GM18498 (cell line): ENCODE results near the gene UQCC5.
"Not testable (repeated sequence)": the region's sequence is repeated elsewhere in the genome, so short reads cannot be mapped to it uniquely, and the experiment has no call there.

Source experiments
- ATAC-seq: cut with Tn5 transposase; IDR thresholded peaks from one replicate; pipeline ENCODE4 v1.9.1; 2021; ENCODE audit warnings: mild to moderate bottlenecking, moderate library complexity; ENCODE audit not compliant: unreplicated experiment

Gene UQCC5

DNA sequence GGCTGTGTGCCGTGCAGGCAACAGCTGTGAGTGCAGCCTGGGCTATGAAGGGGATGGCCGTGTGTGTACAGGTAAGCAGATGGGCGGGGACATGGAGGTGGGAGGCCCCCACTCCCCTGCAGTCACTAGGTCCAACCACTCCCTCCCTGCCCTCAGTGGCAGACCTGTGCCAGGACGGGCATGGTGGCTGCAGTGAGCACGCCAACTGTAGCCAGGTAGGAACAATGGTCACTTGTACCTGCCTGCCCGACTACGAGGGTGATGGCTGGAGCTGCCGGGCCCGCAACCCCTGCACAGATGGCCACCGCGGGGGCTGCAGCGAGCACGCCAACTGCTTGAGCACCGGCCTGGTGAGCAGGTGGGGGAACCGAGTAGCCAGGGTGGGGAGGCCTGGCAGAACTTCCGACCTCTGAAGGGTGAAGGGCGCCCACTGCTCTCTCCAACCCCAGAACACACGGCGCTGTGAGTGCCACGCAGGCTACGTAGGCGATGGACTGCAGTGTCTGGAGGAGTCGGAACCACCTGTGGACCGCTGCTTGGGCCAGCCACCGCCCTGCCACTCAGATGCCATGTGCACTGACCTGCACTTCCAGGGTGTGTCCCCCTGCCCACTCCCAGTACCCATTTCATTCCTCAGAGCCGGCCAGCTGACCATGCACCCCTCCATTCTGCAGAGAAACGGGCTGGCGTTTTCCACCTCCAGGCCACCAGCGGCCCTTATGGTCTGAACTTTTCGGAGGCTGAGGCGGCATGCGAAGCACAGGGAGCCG is 14.3 kb upstream of the UQCC5 start:
- no peak for ATAC-seq

DNA sequence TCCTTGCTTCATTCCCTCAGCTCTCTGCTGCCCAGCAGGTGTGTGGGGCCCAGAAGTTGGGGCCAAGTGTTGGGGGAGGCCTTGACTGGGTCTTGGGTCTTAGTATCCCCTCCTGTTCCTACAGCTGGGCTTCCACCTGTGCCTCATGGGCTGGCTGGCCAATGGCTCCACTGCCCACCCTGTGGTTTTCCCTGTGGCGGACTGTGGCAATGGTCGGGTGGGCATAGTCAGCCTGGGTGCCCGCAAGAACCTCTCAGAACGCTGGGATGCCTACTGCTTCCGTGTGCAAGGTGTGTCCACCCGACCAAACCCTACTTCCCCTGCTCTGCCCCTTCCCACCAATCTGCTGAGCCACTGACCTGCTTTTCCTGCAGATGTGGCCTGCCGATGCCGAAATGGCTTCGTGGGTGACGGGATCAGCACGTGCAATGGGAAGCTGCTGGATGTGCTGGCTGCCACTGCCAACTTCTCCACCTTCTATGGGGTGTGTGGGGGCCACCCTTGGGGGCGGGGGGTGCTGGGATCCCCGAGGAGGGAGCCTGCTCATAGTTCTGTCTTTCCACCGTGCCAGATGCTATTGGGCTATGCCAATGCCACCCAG is 13.7 kb upstream of the UQCC5 start:
- ATAC-seq: no peak

DNA sequence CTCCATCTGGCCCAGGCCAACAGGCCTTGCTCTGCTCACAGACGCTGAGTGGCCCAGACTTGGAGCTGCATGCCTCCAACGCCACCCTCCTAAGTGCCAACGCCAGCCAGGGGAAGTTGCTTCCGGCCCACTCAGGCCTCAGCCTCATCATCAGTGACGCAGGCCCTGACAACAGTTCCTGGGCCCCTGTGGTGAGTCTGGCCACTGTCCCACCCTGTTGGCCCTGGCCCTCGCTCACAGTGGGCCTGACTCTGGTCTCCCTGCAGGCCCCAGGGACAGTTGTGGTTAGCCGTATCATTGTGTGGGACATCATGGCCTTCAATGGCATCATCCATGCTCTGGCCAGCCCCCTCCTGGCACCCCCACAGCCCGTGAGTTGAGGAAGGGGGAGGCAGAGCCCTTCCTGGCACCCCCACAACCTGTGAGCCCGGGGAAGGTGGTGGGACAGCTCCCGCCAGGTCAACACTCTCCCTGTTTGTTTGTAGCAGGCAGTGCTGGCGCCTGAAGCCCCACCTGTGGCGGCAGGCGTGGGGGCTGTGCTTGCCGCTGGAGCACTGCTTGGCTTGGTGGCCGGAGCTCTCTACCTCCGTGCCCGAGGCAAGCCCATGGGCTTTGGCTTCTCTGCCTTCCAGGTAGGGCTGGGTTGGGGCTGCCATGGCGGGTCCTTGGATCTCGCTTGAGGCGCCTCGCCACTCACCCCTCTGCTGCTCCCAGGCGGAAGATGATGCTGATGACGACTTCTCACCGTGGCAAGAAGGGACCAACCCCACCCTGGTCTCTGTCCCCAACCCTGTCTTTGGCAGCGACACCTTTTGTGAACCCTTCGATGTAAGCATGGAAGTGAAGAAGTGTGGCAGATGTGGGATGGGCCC is 12.8 kb upstream of the UQCC5 start:
- no peak for ATAC-seq

DNA sequence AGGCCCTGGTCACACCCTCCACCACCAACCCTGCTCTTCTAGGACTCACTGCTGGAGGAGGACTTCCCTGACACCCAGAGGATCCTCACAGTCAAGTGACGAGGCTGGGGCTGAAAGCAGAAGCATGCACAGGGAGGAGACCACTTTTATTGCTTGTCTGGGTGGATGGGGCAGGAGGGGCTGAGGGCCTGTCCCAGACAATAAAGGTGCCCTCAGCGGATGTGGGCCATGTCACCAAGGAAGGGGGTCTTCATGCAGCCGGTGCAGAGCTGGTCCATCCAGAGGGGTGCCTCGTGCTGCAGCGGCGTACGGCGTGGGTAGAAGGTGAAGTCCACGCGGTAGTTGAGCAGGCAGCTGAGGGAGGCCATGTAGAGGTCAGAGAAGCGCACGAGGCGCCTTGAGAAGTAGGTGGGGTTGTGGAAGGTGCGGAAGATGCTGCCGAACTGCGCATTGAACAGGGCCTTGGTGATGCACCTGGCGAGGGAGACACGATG is 12.1 kb upstream of the UQCC5 start:
- no peak for ATAC-seq

DNA sequence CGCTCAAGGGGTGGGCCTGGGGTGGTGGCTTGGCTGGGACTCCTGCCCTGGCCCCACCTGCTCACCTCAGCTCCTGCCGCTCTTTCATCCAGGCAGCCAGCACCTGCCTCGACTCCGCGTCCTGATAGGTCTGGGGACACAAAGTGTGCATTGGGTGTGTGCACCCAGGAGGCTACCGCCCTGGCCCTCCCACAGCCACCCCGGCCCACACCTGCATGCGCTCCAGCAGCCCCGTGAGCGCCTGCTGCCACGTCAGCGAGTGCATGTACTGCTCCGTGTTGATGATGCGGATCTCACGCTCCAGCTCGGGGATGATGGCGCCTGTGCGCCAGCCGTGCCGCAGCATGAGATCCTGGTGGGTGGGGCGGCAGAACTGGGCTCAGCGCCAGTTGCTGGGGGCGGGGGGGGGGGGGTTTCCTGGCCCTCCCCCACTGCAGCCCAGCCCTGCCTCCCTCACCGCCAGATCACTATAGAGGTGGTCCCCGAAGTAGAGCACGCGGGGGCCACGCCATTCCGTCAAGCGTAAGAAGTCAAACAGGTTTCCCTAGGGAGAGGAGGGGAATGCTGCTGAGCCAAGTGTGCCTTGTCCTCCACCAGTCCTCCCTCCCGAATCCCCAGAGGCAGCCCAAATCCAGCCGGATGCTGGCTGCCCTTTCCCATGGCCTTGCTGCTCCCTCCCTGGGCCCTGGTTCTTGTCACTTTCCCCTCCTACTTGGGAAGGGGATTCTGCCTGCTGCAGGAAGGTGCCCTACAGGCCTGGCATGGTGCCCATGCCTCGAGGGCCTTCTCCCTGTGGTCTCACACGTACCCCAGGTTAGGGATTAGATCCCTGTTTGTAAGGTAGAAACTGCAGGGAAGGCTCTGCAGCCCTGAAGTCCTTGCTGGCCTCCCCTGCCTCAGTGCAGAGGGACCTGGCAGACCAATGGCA is 11.4 kb upstream of the UQCC5 start:
- ATAC-seq: no peak

DNA sequence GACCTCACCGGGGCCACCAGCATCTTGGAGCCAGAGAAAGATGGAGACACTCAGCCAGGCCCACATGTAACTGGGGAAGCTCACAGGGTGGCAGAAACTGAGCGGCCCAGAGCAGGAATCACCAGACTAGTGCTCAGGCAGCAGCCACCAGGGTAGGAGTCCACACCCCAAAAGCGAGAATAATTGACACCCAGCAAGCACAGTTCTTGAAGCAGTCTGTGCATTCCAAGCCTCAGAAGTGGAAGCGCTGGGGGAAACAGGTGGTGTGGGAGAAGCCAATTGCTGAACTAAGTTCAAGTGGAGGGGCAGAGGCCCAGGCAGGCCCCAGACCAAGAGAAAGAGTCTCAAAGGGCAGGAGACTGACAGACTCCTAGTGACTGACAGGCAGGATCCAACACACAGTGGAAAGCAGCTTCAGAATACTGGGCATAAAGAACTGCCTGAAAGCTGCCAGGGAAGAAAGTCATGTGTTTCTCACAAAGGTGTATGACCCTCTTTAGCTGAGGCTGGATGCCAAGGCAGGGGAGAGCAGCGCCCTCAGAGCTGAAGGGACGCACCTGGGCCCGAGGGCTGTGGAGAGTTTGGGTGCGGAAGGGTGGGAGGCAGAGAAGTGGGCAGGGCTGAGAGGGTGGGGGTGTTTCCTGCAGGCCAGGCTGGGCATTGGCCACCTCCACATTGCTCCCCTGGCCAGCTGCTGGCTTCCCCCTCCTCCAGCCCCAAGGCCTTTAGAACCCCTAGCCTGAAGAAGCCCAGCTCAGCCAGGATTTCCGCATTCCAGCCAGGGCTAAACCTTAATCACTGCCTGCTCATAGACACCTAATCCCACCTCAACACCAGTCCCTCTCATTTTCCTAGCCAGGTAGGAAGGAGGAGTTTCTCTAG is 10.5 kb upstream of the UQCC5 start:
- no peak for ATAC-seq

DNA sequence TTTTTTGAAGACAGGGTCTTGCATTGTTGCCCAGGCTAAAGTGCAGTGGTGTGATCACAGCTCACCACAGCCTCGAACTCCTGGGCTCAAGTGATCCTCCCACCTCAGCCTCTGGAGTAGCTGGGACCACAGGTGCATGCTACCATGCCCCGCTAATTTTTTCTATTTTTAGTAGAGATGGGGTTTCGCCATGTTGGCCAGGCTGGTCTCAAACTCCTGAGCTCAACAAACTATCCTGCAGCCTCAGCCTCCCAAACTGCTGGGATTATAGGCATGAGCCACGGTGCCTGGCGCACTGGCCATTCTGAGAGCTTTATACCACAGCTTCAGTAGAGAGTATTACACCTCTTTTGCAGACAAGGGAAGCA is 9.8 kb upstream of the UQCC5 start:
- ATAC-seq: not testable (repeated sequence)

DNA sequence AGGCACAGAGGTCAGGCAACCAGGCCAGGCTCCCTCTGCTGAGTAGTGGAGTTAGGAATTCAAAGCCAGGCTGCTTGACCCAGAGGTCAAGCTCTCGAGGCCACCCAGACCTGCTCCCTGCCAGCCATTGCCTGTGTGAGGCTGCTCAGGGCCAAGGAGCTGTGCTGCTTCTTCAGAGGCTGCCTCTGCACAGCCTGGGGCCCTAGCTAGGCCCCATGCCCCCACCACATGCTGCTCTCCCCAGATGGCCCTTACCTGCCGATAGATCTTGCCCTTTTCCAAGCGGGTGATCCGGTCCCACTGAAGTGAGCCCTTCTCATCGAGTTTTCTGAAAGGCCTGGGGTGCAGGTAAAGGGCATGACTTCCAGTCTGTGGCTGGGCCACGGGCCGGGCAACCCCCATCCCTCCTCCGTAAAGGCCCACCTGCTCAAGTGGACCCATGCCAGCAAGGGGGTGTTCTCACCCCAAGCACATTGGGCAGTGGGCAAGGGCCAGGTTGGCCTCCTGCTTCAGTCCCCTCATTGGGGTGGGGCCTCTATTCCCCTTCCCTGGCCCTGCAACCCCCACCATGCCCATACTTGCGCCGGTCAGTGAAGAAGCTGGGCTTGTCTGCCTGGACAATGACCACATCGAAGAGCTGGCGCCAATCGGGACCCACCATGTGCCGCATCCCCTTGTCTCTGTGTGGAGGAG is 9.2 kb upstream of the UQCC5 start:
- ATAC-seq: no peak

DNA sequence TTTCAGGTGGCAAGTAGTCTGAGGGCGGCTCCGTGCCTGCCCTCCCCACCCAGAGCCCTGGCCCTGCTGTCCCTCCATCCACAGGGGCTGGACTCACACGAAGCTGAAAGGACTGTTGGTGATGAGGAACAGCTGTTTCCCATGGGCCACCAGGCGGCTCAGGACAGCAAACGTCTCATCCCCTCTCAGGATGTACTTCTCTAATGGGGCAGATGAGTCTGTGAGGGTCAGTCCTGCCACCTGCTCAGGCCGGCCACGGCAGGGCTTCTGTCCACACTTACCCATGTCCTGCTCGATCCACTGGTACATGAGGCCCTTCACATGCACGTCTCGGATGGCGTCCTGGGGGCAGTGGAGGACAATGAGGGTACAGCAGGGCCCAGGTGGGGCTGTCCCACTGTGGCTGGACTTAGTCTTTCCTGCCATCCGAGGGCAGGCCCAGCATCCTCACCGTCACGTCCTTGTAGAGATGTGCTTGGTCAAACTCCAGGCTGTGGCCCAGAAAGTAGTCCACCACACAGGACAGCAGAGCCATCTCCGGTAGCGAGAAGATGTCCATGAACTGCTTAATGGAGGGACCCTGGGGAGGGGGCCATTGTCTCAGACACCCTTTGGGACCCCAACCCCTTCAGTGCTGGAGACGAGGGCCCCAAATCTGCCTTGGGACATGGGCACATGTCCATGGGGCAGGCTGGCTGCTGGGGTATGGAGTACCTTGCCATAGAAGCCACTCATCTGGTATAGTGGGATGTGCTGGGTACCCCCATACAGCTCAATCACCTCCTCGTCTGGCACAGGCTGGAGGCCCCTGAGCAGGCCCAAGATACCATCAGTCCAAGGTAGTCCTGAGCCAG is 8.4 kb upstream of the UQCC5 start:
- ATAC-seq: no peak

DNA sequence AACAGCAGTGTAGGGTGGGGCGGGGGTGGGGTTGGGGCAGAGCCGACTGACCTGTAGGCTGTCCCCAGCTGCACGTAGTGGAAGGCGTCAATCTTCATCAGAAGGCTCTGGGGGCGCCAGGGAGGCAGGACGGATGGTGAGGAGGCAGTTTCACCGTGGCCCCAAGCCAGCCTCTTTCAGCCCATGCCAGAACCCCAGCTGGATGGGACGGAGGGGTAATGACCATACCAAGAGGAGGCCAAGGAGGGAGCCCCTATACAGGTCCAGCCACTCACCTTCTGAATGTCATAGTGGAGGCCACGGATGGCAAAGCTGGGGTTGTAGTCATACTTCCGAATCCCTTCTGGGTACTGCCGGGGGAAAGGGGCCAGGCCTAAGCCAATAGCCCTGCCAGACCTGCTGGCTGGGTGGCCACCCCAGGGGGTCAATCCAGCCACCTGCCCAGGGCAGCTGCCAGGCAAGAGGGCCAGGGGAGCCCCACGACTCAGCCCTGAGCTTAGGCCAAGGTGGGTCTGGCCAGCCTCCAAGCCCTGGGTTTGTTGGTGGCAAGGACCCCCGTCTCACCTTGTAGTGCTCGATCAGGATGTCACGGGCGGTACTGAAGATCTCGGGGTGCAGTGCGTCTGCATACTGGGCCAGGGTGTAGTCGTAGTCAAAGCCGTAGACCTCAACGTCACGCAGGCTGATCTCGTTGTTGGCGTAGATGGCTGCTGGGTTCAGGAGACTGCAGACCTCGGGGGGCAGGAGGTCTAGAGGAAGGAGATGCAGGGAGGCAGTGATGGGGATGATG is 7.6 kb upstream of the UQCC5 start:
- no peak for ATAC-seq

DNA sequence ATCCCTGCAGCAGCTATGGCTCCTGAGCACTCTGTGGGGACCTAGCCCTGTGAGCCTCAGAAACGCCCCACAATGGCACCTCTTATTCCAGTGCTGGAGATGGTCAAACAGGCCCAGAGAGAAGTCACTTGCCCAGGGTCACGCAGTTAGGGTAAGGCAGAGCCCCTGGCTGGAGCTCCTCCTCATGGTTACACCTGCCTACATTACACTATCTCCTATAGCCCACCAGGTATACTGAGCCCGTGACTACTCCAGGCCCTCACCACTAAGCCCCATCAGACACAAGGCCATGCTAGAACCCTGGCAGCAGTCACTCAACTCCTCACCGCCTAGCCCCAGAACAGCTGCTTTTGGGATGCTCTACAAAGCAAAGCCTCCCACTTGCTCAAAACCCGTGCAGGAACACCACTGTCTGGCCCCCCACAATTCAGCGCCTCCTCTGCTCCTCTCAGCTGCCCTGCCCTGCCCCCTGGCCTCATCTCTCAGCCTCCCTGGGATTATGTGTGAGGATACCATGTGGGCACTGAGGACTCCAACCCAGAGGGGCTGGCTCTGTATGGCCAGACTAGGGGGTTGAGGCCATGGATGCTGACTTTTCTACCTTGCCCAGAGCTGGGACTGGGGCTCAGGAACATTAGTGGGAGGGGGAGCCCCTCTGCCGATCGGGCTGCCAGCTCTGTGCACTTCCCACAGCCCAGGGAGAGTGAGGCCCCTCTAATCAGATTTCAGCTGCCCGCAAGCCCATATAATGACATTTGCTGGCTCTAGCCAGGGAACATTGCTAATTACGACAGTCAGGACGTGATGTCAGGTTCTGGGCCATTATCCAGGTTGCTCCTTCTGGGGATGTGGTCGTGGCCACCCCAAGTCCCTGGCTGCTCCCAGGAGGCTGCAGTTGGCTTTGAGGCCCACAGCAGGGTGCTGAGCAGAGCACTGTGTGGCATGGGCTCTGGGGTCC is 6.8 kb upstream of the UQCC5 start:
- ATAC-seq: no peak

DNA sequence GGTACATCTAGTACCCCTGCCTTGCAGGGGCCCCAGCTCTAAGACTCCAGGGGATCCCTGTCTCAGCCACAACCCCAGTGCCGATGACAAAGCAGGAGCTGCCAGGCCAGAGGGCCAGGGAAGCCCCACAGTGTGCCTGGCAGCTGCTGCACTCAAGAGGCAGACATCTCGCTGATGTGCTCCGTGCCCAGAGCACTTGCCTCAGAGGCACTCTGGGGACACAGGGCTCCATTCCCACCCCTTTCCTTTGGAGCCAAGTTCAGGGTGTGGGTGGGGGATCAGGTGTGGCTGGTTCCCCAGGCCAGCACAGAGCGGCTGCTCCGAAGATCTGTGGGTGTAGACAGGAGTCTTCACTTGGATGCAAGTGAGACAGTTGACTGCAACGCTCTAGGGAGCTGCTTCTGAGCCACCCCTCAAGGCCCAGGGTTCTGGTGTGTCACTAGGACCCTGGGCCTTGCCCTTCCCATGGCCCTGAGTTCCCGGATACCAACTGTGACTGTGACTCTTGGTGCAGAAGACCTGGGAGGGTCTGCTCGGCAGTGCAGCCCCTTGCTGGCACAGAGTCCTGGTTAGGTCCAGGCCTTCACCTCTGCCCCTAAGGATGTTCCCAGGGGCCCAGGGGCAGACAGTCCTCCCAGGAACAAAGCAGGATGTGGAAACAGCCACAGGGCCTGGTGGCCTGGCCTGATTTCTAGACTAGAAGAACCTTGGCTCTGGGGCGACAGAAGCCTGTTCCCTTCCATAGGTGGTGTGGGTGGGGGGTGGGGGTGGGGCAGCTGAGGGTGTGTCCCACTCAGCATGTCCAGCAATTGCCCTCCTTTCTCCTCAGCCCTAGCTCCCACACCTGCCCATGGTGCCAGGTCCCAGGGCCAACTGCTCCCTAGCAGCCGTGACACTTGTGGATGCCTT is 5.2 kb upstream of the UQCC5 start:
- ATAC-seq: no peak

DNA sequence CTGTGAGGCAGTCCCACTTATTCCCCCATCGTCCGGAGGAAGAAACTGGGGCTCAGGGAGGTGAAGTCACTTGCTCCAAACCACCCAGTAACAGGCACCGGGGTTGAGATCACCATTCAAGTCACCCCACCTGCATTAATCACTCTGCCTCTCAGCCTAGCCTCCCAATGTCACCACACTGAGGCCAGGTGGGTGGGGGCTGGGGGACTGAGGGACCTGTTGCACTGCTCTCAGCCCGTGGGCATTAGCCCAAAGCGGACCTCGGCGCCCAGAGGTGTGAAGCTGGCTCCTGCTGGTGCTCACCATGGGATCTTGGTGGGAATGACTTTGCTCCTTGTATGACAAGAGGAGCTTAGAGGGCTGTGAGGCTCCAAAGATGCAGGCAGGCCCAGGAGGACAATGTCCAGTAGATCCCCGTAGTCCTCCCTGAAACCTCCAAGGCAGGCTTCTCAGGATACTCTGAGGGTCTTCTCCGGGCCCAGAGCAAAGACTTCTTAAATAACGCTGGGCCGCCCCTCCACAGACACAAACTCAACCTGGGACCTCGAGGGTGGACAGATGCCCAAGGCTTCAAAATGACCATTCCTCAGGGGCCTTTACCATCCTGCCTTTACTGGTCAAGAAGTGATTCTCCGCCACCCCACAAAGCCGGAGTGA is 4.4 kb upstream of the UQCC5 start:
- no peak for ATAC-seq

DNA sequence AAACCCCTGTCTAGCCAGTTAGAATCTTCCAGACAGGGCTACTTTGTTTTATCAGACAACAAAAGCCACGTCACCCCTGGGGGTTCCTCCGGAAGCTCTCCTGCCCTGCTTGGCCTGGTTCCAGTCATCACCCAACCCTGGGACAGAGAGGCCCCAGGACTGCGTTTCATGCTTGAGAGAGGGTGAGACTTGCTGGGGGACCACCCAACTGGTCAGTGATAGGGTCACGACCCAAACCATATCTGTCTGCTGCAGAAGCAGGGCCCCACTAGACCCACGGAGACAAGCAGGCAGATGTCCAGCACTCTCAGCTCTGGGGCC is 3.9 kb upstream of the UQCC5 start:
- no peak for ATAC-seq
